Stimulated activated naive CD8-positive, alpha-beta T cell treated with anti-CD3 and anti-CD28 coated beads, Interleukin-15, amount 100 ng/mL, for 72 hours (primary cell): ENCODE results near the gene ITPRID2.

ENCODE experiments used
- ATAC-seq: fragments of 150-1000 bp; cut with Tn5 transposase; 2 replicates; pipeline ENCODE4 v1.10.0; 2021; ENCODE audit warnings: mild to moderate bottlenecking, moderate library complexity
- DNase-seq, 2 donors: peaks; one replicate each; pipeline ENCODE4 v3.0.0; 2021 to 2022
- H3K27ac Mint-ChIP-seq, 2 donors: one replicate each; pipeline ENCODE4 v1.8.0; 2022; ENCODE audit warnings: mild to moderate bottlenecking in 2 of 2, mixed read lengths in 2 of 2, moderate library complexity in 2 of 2
- H3K27me3 Mint-ChIP-seq: one replicate; pipeline ENCODE4 v1.8.0; 2022; ENCODE audit warnings: mixed read lengths
- H3K4me1 Mint-ChIP-seq: one replicate; pipeline ENCODE4 v1.8.0; 2022; ENCODE audit warnings: mild to moderate bottlenecking, mixed read lengths
- H3K4me3 Mint-ChIP-seq, 2 donors: one replicate each; pipeline ENCODE4 v1.8.0; 2022; ENCODE audit warnings: mild to moderate bottlenecking in 2 of 2, mixed read lengths in 2 of 2, moderate library complexity in 1 of 2
- H3K9me3 Mint-ChIP-seq, 2 donors: one replicate each; pipeline ENCODE4 v1.8.0; 2022; ENCODE audit warnings: mixed read lengths in 2 of 2

The ITPRID2 gene

DNA sequence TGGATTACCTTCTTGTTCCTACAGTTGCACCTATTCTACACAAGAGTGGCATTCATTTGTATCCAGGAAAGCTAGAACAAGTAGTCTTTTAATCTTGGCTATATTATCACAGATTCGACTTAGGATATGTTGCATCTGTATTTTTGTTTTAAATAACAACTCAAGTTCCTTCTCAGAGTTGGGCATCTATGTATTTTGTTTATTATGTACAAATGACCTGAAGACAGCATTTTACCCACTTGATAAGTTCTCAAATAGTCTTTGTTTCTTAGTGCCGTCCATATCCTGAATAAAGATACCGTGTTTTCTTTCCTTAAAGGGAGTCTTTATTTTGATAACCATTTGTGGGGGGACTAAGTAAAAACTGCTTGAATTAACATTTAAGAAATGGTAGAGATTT is 2.9 kb downstream of the ITPRID2 start:
- H3K4me1 Mint-ChIP-seq, result peaks cover 34% of the 10 kb centered on the region
- H3K9me3 Mint-ChIP-seq, result no peaks in the 10 kb centered on the region
- ATAC-seq (no peak), DNase-seq (no peak)
- H3K4me3 Mint-ChIP-seq, result peak overlapping the region in 1 of 2 donors; percentile 7
- H3K27me3 Mint-ChIP-seq, result peaks cover 20% of the 10 kb centered on the region
- H3K27ac Mint-ChIP-seq, result peak overlapping the region in 1 of 2 donors; percentile 4

DNA sequence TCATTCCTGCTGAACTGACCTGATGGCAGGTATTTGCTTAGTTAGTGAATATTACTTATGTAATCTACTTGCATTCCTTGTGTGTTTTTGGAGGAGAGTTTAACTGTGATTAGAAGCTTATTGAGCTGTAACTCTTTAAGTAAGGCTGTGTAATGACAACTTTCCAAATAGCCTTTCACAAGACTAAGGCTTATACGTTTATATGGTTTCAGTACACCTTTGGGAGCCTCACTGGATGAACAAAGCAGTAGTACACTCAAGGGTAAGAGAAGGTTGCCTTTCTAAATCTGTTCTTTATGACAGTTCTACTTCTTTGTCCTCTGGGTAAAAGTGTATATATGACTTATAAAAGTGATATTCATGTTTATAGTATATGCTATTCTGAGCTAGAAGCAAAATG is 4.3 kb downstream of the ITPRID2 start:
- Mint-ChIP-seq H3K4me3 (no peak overlapping the region), H3K4me1 (peaks cover 43% of the 10 kb centered on the region), H3K9me3 (no peaks in the 10 kb centered on the region), H3K27ac (no peak overlapping the region), H3K27me3 (peaks cover 6% of the 10 kb centered on the region)
- no peak for ATAC-seq
- DNase-seq, result no peak

DNA sequence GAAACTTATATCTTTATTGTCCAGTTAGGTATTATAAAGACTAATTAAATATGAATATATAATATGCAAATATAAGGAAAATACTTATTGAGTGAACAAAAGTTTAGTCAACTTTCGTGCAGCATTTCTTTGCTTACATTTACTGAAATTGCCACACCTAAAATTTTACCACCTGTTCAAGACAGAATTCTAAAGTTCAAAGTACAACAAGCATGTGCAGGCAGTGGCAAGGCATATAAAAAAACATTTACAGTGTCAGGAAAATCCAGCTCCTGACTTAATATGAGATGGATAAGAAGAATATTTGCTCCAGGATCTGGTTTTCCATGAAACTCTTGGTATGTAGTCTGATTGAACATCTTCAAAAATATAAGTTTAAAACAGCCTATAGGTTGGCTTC is 4.8 kb downstream of the ITPRID2 start:
- DNase-seq (no peak), ATAC-seq (no peak)
- Mint-ChIP-seq H3K9me3 (no peaks in the 10 kb centered on the region), H3K4me3 (no peak overlapping the region), H3K27ac (no peak overlapping the region), H3K27me3 (peaks cover 1% of the 10 kb centered on the region), H3K4me1 (peaks cover 39% of the 10 kb centered on the region)

DNA sequence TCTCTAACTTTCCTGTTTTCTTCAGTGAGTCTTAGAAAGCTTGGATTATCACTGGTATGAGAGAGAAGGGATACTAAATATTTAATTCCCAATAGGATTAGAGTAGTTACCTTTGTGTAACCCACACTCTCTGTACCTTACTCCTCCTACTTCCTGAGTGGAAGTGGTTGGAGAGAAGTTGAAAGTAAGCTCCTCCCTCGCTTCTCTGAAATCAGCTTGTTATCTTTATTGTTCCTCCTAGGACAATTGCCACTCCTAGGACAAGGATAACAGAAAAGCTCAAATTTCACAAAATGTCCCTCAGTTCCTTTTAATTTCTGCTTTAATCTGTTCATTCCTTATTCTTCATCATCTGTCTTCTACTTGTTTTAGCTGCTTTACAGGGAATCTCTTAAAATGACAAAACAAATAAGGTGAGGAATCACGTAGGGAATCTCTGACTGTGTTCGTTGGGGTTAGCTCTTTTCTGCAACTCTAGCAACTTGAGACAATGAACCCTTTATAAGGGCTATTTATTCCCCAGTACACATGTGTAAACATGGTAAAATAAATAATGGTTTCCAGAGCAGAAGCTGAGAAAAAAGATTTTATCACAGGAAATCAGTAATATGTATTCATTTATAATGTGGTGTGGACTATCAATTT is 8.6 kb downstream of the ITPRID2 start:
- Mint-ChIP-seq H3K27me3 (no peaks in the 10 kb centered on the region), H3K9me3 (no peaks in the 10 kb centered on the region), H3K27ac (no peak overlapping the region), H3K4me1 (peaks cover 25% of the 10 kb centered on the region), H3K4me3 (no peak overlapping the region)
- DNase-seq (no peak), ATAC-seq (no peak)

DNA sequence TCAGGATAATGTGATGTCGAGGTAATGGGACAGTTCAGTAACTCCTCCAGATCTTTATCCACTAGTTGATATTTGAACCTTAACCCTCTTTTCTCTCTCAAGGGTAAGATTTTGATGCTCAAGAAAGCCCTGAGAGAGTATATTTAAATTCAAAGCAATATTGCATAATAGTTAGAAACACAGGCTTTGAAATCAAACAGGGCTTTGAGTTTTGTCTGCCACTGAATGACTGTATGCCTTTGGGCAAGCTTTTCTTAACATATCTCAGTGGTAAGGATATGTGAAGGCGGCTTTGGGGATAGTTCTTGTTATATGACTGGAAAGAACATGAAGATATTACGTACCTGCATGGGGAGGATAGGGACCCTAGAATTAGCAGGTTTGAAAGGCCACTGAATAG is 11.1 kb downstream of the ITPRID2 start:
- Mint-ChIP-seq H3K4me3 (no peak overlapping the region), H3K27ac (no peak overlapping the region), H3K4me1 (peaks cover 25% of the 10 kb centered on the region), H3K9me3 (no peaks in the 10 kb centered on the region), H3K27me3 (no peaks in the 10 kb centered on the region)
- ATAC-seq, result no peak
- DNase-seq, result no peak

DNA sequence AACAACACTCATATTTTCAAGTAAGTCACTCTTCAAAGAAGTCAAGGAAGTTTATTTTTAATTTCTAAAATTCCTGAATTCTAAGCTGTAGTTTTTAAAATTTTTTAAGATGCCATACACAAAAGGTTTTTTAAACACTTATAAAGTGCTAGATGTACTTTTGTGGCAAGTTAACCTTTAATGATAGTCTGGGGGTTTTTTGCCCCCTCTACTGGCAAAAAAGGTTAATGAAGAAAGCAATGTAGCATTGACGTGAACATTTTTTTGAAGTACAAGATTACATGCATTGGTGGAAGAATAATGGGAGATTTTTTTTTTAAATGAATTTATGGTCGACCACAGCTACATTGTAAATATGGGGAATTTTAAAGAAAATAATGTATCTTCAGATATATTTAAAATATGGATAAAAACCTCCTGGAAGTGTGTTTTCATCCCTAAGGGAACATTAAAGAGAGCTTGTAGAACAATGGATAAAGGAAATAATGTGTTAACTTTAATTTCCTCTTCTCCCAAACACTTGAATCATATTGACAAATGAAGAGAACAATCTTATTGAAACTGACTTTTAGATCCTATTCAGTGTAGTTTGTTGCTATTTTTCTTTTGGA is 12.6 kb downstream of the ITPRID2 start:
- DNase-seq (no peak), ATAC-seq (no peak)
- H3K4me1 Mint-ChIP-seq, result peaks cover 22% of the 10 kb centered on the region
- no peaks in the 10 kb centered on the region for H3K27me3 Mint-ChIP-seq
- H3K9me3 Mint-ChIP-seq, result no peaks in the 10 kb centered on the region
- H3K27ac Mint-ChIP-seq, result no peak overlapping the region
- no peak overlapping the region for H3K4me3 Mint-ChIP-seq

DNA sequence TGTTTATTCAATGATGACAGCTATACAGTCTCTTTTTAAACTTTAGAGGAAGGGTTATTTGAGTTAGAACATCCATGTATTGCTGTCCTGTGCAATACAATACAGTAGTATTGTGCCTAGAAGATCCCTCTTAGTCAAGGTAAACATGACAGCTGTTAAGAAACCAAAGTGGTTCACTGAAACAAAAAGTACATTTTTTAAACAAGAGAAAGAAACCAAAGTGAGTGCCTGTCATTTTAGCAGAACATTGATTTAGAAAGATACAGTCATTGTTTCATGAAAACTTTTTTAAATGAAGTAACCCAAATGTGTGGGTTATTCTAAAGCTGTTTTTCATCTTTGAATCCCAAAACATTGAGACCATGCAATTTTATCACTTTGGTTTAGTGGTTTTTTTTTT is 15.5 kb downstream of the ITPRID2 start:
- peaks cover 10% of the 10 kb centered on the region for H3K4me1 Mint-ChIP-seq
- H3K27me3 Mint-ChIP-seq, result no peaks in the 10 kb centered on the region
- H3K4me3 Mint-ChIP-seq, result no peak overlapping the region
- ATAC-seq (peak; percentile 75), DNase-seq (no peak)
- no peak overlapping the region for H3K27ac Mint-ChIP-seq
- H3K9me3 Mint-ChIP-seq, result no peaks in the 10 kb centered on the region

DNA sequence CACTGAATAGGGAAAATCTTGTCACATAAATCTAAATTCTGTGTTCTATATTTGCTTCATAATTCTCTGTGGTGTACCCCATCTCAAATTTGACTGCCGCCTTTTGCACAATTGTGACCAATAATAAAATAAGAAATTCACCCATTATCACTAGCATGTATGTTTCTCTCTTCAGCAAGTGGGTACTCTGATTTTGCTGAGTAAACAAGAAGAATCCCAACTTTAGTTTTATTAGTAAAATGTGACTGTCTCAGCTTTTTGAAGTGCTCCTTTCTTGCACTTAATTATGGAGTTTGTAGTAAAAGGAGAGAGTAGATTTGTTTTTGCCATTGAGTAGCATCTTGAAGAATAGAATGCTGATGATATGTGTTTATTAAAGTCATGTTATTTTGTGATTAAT is 16.1 kb downstream of the ITPRID2 start:
- ATAC-seq, result no peak
- Mint-ChIP-seq H3K4me3 (no peak overlapping the region), H3K9me3 (no peaks in the 10 kb centered on the region)

DNA sequence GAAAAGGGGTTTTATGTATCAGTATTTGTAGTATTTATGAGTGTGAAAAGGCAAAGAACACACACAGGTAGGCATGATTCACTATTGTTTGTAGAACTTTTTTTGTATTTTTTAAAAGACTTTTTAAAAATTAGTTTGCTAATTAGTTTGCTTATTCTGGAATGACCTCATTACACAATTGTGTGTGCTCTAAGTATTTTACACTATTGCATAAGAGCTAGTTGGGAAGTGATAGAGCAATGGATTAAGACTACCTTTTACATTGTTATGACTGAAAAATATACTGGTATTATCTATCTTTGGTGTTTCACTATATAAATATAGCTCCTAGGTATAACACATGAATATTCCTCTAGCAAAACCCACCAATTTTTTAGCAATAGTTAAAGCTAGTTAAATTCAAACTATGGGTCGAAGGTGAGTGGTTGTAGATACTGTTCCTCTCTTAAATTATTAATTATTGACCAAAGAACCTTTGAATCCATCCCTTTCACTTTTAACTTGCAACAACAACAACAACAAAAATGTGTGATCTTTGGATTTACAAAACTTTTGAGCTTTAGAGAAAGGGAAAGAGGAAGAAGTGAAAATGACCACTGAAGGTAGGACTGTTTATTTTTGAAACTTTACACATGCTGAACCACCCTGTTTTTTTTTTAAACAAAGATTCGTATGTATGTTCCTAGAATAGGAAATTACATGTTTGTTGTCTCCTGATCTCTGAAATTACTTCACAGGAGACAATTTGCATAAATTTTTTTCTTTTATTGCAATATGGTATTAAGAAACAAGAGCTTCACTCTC is 18.7 kb downstream of the ITPRID2 start:
- Mint-ChIP-seq H3K4me3 (no peak overlapping the region), H3K27ac (no peak overlapping the region), H3K4me1 (no peaks in the 10 kb centered on the region), H3K27me3 (no peaks in the 10 kb centered on the region), H3K9me3 (no peaks in the 10 kb centered on the region)
- no peak for DNase-seq
- ATAC-seq, result no peak

More for the DNA sequence above, 16.1 kb downstream of the ITPRID2 start:
- DNase-seq, result no peak
- H3K4me1 Mint-ChIP-seq, result peaks cover 10% of the 10 kb centered on the region
- no peak overlapping the region for H3K27ac Mint-ChIP-seq
- H3K27me3 Mint-ChIP-seq, result no peaks in the 10 kb centered on the region

DNA sequence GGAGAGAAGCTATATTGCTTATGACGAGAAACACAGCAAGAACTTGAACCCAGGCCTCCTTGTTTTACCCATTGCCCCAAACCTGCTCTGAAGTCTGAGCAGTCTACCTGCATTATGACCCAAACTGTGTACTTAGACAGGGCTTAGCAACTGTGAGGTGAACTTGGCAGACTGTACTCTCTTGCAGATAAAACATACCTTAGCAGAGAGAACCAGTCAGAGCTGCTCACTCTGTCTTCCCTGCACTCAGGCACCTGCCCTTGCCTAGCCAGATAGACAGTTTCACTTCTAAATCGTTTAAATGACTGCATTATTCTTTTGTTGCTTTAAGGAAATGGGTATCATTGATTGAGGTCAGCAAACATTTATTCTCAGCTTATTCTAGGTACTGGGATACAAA is 20.3 kb downstream of the ITPRID2 start:
- no peak overlapping the region for H3K27ac Mint-ChIP-seq
- H3K27me3 Mint-ChIP-seq, result no peaks in the 10 kb centered on the region
- DNase-seq (no peak), ATAC-seq (no peak)
- no peaks in the 10 kb centered on the region for H3K4me1 Mint-ChIP-seq
- H3K4me3 Mint-ChIP-seq, result no peak overlapping the region
- no peaks in the 10 kb centered on the region for H3K9me3 Mint-ChIP-seq

DNA sequence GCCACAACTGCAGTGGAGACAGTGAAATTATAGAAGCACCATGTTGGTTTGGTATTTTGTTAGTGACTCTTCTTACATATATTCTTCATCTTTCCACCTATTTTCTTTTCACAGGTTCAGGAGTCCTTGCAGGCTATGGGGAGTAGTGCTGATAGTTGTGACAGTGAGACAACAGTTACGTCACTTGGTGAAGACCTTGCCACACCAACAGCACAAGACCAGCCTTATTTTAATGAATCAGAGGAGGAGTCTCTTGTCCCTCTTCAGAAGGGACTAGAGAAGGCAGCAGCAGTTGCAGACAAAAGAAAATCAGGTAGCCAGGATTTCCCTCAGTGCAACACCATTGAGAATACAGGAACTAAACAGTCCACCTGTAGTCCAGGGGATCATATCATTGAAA is 23.6 kb downstream of the ITPRID2 start:
- DNase-seq (no peak), ATAC-seq (no peak)
- Mint-ChIP-seq H3K27ac (no peak overlapping the region), H3K9me3 (no peaks in the 10 kb centered on the region), H3K4me3 (no peak overlapping the region), H3K4me1 (no peaks in the 10 kb centered on the region), H3K27me3 (no peaks in the 10 kb centered on the region)

DNA sequence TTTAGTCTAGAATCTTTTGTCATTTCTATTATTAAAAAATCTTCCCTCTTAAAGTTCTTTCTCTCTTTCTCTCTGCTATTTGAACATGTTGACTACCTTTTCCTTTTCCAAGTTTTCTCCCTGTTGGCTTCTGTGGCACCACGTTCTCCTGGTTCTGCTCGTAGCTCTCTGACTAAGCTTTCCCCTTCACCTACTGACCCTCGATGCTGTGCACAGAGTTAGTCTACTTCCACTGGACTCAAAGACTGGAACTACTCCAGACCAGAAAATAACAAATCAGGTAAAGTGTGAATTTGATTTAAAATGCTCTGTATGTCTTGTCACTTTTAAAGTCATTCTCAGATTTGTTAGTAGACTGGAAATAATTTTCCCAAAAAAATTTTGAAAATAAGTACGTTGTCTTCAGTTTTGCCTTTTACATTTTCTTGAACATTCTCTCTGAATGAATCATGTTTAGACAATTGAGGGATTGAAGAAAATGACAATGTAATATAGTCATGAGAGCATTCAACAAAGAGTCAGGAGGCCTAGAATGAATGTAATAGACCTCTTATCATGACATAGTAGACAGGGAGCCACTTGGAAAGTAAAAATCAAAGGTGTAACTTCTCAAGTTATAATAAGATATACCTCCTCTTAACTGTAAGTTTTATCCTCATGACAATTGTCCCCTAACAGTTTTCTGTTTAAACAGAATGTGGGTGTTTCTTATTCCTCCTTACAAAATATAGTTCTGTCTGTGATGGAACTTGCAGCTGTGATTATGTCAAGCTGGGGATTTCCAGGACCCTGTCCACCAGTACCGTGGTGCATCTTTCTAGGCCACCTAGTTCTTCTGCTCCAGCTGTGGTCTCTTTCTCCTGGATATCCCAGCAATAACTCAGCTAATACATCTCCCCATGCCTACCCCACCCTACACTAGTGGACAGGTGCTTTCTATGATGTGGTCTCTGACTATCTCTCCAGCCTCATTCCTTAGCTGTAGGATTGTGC is 25.5 kb downstream of the ITPRID2 start:
- no peak for DNase-seq
- Mint-ChIP-seq H3K27ac (peak overlapping the region in 1 of 2 donors; percentile 9), H3K4me3 (no peak overlapping the region), H3K27me3 (no peaks in the 10 kb centered on the region), H3K4me1 (no peaks in the 10 kb centered on the region), H3K9me3 (no peaks in the 10 kb centered on the region)
- no peak for ATAC-seq

DNA sequence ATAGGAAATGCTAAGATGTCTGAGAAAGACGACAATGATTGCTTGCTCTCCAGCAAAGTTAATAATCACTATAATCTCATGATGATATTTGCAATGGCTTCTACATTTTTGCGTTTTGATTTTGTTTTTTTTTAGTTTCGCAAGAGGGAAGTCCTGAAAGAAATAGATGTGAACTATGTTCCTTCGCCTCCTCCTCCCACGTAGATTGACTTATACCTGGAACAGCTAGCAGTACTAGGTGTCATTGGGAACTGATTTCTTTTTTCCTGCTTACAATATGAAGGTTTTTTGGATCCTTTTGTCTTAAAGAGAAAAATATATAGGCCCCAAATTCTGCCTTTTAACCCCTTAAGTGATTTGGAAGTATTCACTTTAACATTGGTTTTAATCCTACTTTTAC is 26.7 kb downstream of the ITPRID2 start:
- no peak overlapping the region for H3K4me3 Mint-ChIP-seq
- DNase-seq, result no peak
- H3K9me3 Mint-ChIP-seq, result no peaks in the 10 kb centered on the region
- H3K27ac Mint-ChIP-seq, result no peak overlapping the region
- no peaks in the 10 kb centered on the region for H3K27me3 Mint-ChIP-seq
- no peaks in the 10 kb centered on the region for H3K4me1 Mint-ChIP-seq
- ATAC-seq, result no peak

DNA sequence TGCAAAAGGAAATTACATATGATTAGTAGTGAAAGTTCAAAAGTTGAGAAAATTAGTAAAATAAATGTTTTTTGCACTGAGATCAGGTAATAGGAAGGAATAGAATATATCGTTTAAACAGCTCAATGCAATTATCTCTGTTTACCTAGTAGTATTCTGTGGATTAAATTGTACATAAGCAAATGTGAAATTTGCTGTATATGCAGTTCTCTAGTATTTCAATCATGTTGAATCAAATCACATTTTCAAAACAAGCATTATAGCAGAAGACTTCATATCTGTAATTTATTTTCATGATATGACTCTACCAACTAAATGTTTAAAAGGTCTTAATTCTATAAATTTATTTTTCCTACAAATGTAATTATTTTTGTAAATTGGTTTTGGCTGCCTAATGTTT is 31.6 kb downstream of the ITPRID2 start:
- DNase-seq (no peak), ATAC-seq (no peak)
- no peaks in the 10 kb centered on the region for H3K27me3 Mint-ChIP-seq
- H3K4me3 Mint-ChIP-seq, result no peak overlapping the region
- H3K9me3 Mint-ChIP-seq, result no peaks in the 10 kb centered on the region
- H3K27ac Mint-ChIP-seq, result no peak overlapping the region
- no peaks in the 10 kb centered on the region for H3K4me1 Mint-ChIP-seq

DNA sequence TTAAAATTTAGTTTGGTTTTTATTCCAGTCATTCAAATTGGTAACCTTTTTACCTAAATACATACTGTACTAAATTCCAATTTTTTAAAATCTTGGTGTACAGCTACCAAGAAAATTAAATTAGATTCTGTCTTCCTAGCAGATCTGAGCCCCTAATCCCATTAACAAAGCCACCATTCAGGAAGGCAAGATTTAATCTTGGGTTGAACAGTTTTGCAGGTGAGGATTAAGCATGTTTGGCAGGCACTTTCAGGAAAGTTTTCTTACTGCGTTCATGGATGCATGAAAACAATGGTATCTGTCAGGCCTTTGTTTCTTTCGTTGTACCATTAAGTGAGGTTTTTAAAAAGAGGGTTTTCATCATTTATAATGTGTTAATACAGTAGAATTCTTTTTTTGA is 32.8 kb downstream of the ITPRID2 start:
- Mint-ChIP-seq H3K27ac (no peak overlapping the region), H3K4me3 (no peak overlapping the region), H3K9me3 (no peaks in the 10 kb centered on the region), H3K27me3 (no peaks in the 10 kb centered on the region), H3K4me1 (no peaks in the 10 kb centered on the region)
- ATAC-seq, result no peak
- no peak for DNase-seq
